HG03060 (cell line): ENCODE data around the gene CGA.

Experiments
- ATAC-seq: cut with Tn5 transposase; IDR thresholded peaks from one replicate; pipeline ENCODE4 v1.9.1; 2021; ENCODE audit warnings: low read depth, moderate number of reproducible peaks; ENCODE audit not compliant: unreplicated experiment

Gene CGA

DNA sequence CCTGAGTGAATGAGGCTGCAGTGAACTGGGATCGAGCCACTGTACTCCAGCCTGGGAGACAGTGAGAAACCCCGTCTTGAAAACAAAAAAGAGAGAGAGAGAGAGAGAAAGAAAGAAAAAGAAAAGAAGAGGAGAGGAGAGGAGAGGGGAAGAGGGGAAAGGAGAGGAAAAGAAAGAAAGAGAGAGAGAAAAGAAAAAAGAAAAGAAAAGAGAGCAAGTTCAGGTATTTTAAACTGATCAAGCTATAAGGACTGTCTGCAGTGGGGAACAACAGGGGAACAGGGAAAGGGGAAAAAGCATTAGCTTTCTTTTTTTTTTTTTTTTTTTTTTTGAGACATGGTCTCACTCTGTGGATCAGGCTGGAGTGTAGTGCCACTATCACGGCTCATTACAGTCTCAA, 2.5 kb downstream of the CGA start:
- ATAC-seq = no peak

DNA sequence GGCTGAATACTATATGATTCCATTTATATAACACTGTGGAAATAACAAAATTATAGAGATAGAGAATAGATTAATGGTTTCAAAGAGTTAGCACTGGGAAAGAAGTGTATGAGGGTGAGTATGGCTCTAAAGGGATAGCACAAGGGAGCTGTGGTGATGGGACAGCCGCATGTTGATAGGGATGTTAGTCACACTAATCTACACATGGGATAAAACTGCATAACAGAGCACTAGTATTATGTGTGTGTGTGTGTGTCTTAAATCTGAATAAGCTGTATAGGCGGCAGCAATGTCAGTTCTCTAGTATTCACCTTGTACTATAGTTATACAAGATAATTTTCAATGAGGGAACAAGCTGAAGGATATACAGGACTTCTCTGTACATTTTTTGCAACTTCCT, 5.8 kb downstream of the CGA start:
- ATAC-seq = no peak

DNA sequence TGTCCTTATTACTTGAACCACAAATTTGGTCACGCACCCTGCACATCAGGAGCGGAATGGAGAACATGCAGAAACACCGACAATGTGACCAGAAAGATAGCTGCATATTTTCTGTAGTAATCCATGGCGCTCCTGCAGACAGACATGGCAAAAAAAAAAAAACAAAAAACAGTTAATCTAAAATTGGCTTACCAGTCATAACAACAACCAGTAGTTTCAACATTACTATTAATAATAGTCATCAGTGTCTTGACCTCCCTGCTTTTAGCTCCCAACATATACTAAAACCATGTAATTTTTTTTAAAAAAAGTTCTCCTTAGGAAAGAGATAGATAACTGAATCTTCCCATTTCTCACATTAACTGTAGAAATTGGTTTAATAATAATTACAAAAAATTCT, 6.8 kb downstream of the CGA start:
- no peak for ATAC-seq

DNA sequence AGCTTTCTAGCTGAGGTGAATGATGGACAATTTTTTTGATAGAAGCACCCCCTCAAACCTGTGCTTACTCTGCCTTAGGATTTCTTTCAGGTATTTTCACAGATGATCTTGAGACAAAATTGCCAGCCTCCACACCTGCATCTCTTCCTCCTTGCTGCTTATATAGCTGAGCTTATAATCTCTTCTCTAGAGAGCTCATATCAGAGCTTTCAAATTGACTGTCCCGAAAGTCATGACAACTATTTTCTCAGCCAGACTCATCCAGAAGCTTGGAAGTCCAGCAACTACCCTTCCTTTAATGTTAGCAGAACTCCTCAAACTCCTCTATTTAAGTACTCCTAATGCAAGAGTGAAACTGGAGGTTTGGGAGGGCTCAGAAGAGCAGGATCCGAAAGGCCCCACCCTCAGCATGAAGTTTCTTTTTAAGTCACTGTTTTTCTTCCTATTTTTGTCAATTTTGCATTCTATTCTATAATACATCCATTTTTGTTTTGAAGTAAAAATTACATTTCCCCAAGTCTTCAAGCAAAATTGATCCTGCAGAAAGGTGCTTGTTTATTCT, 12.7 kb downstream of the CGA start:
- ATAC-seq = no peak

DNA sequence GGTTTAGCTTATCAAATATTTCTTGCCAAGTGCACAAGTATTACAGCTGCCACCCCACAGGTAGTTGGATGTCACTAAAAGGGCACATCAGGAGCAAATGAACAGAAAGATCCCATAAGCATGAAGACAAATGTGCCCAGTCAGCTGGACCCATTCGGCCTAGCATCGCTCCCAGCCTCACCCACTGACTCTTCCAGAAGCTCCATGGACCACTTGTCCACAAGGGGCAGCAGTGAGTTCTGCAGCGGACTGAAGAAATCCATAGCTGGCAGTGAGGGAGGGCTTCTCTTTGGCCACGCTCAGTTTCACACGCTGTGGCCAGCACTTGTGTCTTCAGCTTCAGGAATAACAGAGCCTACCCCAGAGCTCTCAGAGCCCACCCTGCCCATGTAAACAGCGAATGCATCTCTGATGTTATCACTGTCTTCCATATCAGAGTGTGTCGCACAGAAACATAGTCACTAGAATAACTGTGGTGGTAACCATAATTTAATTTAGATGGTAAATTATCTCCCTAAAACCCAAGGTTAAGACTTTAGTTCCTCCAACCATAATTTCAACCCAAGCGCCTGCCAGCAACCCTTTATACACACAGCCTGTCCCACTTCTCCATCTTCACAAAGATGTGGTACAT, 15.8 kb downstream of the CGA start:
- ATAC-seq = no peak

DNA sequence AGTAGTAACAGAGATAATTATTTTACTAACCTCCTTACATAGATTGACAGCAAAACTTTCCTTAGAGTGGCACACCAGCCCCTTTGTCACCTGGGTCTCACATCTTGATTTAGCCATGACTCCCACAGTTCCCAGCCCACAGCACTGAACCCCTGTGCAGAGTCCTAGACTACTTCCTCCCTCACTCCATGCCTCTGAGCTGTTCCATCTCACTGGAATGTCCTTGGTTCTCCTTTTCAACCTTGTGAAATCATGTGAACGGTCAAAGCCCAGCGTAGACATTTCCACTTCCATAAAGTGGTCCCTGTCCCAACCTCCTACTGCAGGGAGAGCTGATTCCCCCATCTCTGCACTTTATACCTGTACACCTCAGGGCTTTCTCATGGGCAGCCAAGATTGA, 19.7 kb downstream of the CGA start:
- ATAC-seq = no peak

DNA sequence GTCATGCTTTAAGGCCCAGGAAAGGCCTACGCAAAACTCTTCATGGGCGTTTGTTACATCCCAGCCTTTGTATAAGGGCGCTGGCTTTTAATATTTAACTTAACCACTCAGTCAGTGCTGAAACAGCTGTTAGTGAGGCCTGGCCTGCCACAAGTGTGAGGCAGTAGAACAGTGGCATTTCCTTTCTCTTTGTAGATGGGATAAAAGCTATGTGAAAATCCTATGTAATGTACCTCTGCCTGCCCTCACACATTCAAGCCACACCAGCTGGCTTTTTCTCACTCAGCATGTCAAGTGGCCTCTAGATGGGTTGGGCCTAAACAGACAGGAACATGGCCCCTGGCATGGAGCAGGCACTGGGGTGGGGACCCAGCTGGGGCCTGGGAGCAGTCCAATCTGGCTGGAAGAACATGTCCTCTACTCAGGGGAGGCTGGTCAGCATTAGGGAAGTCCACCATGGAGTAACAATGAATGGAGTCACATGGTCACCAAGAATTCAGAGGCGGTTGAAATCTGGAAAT, 20.7 kb downstream of the CGA start:
- ATAC-seq = no peak

DNA sequence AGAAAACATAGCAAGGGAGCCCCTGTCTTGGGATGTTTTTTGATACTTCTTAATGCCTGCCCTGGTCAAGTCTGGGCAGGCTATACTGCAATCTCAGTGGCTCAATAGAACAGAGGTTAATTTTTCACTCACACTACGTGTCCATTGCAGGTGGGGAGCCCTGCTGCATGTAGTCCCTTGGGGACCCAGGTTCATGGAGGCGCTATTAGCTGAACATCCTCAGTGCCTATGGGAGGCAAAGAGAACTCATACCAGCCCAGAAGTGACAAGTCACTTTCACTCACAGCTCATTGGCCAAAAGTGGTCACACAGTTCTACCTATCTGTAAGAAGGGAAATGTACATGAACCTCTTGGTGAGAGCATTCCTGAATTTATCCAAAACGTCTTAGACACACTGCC, 23.2 kb downstream of the CGA start:
- peak; percentile 48 for ATAC-seq

DNA sequence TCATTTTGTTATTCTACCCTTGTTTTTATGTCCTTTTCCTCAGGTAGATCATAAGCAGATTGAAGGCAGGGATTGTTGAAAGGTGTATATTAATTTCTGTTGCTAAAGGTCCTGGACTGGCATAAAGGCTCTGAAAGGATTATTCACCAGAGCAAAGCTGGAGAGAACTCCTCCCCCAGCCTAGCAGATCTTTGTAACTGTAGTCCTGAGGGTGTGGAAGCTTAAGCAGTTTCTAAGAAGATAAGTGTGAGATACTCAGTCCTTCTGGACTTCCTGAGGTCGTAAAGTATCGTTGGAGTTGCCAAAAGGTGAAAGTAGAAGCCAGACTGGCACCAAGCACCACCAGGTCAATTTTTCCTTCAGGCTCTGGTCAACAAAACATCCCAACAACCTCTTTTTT, 24.2 kb downstream of the CGA start:
- ATAC-seq = no peak

DNA sequence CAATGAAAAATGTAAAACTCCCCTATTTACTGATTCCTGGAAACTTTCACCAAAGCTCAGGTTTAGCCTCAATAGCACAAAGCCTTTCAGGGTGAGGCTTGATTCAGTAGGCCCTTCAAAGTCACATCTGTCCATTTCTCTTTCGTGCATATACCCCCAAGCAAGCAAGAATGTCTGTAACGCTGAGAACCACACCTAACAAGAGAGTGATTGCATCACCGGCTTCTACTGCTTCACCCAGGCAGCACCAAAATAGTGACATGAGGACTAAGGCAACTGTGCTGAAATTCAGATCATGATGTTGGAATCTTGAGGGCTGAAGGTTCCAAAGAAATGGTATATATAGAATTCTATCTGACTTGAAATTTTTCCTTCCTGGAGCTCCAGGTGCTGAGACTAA, 26.1 kb downstream of the CGA start:
- no peak for ATAC-seq

DNA sequence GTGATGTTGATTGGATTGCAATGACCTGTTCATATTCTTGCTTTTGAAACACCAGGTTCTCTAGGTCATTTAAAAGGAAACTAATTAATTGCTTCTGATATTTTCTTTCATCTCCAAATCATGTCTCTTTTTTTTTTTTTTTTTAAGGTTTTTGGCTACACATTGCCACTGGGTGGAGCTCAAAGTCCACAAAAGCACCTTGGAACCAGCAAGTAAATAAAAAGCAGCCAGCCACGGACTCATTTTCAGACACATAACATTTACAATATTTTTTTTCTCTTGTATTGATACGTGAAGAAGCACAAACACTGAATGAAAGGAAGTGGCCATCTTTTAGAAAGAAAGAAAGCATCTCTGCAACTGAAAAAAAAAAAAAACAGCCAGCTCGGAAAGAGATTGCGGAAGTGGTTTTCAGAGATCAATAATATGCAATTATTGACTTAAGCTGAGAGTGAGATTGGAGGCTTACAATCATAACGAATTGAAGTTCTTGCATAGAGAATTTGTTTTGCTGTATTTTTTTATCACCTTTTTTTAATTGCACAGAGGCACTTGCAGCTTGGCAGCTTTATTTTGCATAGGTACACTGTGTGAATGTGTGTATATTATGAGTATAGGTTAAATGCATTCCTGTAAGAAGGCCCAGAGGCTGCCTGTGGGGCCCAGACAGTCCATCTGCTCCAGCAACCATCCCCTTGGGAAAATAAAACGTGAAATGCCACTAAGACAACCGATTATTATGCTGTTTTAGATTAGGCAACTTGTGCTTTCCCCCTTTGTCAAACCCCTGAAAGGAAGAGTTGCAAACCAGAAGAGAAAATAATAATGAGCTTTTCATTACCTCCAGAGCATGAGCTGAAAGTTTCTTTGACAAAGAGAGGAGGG, 28.2 kb downstream of the CGA start:
- no peak for ATAC-seq

DNA sequence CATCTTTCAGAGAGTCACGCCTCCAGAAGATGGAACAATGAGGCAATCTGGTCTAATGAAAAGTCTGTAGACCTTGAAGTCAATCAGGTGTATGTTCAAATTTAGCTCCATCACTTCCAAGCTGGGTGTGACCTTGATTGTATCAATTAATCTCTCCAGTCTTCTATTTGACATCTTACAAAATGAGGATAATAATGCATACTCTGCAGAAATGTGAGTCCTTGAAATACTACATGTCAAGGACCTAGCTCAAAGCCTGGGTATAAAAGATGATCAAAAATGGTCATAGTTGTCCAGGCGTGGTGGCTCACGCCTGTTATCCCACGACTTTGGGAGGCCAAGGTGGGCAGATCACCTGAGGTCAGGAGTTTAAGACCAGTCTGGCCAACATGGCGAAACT, 29.8 kb downstream of the CGA start:
- no peak for ATAC-seq

DNA sequence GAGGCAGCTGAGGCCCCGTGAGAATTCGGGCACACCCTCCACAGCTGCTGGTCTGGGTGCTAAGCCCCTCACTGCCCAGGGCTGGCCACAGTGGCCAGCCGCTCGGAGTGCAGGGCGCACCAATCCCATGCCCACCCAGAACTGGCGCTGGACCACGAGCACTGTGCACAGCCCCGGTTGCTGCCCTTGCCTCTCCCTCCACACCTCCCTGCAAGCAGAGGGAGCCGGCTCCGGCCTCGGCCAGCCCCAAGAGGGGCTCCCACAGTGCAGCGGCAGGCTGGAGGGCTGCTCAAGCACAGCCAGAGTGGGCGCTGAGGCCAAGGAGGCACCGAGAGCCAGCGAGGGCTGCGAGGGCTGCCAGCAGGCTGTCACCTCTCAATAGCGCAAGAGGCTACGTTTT, 35.0 kb downstream of the CGA start:
- ATAC-seq = no peak

DNA sequence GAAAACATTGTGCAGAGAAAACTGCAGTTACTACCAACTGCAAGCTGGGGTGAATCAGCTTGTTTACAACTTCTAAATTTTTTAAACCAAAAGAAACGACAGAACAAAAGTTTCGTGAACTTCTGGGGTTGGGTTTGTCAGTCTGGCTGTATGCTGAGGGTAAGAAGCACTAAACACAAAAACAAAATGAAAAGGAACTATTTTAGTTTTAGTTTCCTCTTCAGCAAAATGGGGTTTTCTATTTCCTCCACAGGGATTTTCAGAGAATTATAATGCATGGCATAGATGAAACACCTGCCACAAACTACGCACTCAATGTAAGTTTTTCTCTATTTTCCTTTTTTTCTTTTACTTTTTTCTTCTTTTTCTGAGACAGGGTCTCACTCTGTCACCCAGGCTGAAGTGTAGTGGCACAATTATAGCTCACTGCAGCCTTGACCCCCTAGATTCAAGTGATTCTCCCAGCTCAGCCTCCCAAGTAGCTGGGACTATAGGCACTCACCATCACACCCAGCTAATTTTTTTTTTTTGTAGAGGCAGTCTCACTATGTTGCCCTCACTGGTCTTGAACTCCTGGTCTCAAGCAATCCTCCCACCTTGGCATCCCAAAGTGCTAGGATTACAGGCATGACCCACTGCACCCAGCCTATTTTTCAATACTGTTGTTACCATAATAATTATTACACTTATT, 40.6 kb downstream of the CGA start:
- ATAC-seq = no peak

DNA sequence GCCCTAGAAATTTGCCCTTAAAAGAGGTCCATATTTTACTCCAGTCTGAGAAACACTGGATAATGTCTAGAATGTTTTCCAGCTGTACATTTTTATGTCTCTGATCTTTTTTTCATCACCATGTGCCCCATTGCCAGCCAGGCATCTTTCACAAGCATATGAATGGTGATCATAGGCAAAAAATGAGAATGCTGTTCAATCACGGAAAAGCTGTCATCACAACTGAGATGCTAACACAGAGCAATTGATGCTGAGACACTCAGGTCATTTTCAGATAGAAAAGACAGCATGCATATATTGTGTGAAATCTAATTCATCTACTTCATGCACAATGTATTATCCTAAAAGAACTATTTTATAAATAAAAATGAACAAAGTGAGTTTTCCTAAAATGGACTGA, 41.6 kb downstream of the CGA start:
- ATAC-seq = no peak

DNA sequence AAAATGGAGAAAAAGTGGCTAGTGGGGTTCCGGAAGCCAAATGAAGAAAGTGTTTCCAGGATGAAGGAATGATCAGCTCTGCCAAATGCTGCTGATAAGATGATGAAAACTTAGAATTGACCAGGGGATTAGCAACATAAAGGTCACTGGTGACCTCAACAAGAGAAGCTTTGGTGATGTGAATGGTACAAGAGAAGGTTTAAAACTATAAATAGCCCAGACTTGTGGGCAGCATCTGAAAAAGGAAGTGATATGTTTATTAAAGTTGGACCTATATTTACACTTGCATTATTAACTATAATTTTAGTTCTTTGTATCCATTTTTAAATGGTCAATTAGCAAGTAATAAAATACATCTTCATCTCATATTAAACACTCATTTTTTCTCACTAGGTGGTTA, 45.1 kb downstream of the CGA start:
- ATAC-seq = no peak

DNA sequence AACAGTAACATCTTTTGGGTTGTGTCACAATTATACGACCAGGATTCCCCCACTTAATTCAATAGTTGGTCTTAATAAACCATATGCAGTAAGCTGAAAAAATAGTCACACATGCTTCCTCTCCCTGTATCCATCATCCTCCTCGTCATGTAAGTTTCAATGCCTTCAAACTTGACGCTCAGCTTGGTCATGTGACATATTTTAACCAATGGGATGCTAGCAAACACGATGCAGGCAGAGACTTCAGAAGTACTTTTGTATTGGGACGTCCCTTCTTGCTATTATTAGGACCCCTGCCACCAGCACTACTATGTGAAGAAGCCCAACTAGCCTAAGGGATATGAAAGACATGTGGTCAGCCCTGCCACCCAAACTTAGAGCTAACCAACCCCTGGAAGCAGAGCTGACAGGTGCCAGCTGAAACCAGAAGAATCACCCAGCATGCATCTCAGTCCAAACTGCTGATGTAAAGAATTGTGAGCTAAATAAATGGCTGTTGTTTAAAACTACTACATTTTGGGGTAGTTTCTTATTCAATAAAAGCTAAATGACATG, 49.3 kb downstream of the CGA start:
- no peak for ATAC-seq

DNA sequence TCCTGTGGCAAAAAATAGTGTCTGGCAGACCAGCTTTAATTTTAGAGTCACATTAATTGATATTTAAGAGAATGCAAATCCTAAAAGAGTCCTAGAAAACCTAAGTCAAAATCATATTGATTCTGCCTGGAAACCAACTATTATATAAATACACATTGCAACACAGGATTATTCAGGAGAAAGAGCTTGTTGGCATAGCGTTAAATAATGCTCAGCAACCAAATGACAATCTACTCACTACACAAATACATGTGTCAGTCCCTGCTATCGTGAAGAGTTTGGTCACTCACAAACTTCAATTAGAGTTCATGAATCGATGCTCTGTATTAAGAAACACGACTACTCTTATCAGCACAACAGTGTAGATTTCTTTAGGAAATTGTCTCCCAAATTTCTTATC, 54.2 kb downstream of the CGA start:
- ATAC-seq = no peak
